Transverse colon (tissue), 3 donors: Measurements from ENCODE around the gene SLC29A3.

Source experiments
- POLR2A ChIP-seq: fragments of 450-650 bp; IDR thresholded peaks from one replicate; pipeline ENCODE4 v1.6.1; 2016; ENCODE audit warnings: antibody characterized with exemption, mild to moderate bottlenecking, moderate library complexity
- TF ChIP-seq, protein P1 (sequence below), 5 experiments: fragments of 200-600 bp in 3 of 5; fragments of 450-650 bp in 2 of 5; sonication (generic) in 3 of 5; IDR thresholded peaks; 1 replicate in 2 of 5; 2 replicates in 3 of 5; pipeline ENCODE4 v1.5.1; 2016 to 2017; ENCODE audit warnings: antibody characterized with exemption in 5 of 5, inconsistent platforms in 3 of 5, mild to moderate bottlenecking in 2 of 5, moderate library complexity in 1 of 5

DNA sequence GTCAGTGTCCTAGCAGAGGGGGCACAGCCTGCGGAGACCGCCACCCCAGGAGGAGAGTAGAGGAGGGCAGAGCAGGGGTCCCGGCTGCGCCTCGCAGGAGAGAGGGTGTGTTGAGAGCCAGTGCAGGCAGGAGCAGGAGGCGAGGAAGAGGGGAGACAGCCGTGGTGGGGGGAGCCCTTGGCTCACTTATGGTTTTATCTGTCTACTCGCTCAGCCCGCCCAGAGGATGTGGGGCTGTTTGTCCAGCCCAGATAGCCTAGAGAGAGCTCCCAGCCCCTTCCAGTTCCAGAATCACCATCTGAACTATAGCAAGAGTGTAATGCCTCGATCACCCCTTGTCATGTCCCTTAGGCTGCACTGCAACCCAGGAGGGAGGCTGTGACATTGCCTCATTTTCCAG lies 26.6 kb downstream of the SLC29A3 start:
- TF ChIP-seq, protein P1, sequence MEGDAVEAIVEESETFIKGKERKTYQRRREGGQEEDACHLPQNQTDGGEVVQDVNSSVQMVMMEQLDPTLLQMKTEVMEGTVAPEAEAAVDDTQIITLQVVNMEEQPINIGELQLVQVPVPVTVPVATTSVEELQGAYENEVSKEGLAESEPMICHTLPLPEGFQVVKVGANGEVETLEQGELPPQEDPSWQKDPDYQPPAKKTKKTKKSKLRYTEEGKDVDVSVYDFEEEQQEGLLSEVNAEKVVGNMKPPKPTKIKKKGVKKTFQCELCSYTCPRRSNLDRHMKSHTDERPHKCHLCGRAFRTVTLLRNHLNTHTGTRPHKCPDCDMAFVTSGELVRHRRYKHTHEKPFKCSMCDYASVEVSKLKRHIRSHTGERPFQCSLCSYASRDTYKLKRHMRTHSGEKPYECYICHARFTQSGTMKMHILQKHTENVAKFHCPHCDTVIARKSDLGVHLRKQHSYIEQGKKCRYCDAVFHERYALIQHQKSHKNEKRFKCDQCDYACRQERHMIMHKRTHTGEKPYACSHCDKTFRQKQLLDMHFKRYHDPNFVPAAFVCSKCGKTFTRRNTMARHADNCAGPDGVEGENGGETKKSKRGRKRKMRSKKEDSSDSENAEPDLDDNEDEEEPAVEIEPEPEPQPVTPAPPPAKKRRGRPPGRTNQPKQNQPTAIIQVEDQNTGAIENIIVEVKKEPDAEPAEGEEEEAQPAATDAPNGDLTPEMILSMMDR (IDR thresholded peaks at IDR 0.05), result no peak
- no peak for TF ChIP-seq POLR2A
